Hematopoietic multipotent progenitor cell treated with erythropoietin and hydrocortisone succinate and interleukin-3 and kit ligand, for 8 days (in vitro differentiated cells): ENCODE data around the gene RASGEF1C.

ENCODE experiments used
- DNase-seq: peaks from one replicate; pipeline ENCODE4 v3.0.0-alpha.2; 2015

RASGEF1C gene

DNA sequence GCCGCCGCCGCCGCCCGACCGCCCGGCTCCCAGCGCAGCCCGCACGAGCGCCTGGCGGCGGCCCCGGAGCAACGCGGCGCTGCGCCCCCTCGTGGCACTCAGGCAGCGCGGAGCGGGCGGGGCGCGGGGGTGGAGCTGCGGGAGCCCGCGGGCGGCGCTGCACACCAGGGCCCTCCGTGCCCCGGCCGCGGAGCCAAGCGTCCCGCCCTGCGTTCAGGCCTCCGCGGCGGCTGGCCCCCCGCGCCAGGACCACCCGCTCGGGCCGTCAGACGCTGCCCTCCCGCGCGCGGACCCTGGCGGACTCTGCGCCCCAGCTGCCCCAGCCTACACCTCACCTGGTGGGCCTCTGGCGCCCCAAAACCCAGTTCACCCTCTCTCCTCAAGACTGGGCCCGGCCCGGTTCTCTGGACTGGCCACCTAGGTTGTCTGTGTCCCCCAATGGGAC lies at the start of gene RASGEF1C:
Gene RASGEF1C, minus strand, starts transcription at position 75 of the 445 bp plus-strand sequence. CDS start 71,159 bp downstream, outside the sequence.
- DNase-seq: peak; percentile 61

DNA sequence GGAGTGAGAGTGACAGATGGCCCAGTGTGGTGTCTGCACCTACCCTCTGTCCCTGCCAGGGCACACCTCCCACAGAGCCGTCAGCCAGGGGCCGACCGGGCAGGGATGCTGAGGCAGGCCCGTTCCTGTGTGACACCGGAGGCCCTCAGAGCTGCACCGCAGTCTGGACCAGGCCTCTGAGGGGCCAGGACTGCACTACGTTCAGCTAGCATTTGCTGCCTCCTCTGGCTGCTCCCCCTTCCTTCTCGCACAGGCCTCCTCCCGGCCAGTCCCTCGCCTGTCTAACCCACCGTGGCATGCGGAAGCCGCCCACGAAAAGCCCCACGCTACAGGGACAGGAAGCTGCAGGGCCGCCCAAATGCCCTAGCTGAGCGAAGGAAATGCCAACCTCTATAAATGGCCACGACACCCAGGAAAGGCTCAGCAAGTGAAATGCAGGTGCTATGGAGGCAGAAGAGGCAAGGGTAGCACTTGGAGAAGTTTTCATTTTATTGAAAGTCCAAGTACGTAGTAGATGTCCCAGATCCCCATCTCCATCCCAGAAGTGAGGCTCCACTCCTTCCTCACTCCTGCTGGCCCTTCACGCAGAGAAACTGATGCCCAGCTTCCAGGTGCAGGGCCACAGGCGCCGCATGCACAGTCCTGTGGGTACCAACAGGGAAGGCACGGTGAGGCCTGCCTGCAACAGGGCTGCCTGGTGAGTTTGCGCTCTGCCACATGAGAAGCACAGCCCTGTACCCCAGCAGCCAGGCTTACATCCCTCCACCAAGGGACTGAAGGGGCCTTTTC lies 44.2 kb upstream of the RASGEF1C start:
- DNase-seq: no peak

DNA sequence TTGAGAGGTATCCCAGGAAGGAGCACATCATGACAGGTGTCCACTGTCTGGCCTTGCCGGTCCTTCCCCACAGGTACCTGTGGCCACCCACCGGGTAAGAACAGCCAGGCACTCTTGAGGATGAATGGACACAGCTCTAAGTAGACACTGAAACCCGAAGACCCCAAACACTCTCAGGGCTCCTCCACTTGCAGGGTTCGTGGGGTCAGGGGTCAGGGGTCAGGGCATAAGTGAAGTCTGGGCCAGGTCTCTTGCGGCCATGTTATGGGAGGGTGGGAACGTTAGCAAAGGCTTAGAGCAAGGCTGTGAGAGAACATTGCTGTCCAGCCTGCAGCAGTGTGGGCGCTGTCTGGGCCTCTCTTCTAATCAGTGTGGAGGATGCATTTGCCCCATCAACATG lies 42.9 kb upstream of the RASGEF1C start:
- no peak for DNase-seq

- DNase-seq: no peak
Observed at GRCh38 chr5:180251141-180251540, 42.1 kb upstream of the RASGEF1C start.

DNA sequence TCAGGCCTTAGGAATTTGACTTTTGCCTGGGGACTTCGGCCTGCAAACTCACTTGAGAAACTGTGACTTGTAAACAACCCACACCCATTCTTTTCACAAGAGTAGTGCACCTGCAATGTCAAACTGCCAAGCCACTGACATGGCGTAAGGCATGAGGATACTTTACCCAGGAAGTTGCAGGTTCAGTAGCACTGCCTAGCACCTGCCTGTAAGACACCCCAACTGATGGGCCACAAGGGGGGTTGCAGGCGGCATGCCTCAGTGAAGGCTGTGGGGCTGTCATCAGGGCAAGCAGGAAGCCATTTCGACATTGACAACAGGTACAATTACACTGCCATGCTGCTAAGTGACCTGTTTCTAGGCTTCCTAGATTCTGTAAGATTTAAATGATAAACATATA lies 41.3 kb upstream of the RASGEF1C start:
- no peak for DNase-seq

- DNase-seq: no peak
Observed at GRCh38 chr5:180241600-180241999, 32.6 kb upstream of the RASGEF1C start.

- DNase-seq: no peak
Observed at GRCh38 chr5:180238631-180239030, 29.6 kb upstream of the RASGEF1C start.

GRCh38 chr5:180235846-180236245 lies 26.8 kb upstream of the RASGEF1C start:
- DNase-seq: no peak

DNA sequence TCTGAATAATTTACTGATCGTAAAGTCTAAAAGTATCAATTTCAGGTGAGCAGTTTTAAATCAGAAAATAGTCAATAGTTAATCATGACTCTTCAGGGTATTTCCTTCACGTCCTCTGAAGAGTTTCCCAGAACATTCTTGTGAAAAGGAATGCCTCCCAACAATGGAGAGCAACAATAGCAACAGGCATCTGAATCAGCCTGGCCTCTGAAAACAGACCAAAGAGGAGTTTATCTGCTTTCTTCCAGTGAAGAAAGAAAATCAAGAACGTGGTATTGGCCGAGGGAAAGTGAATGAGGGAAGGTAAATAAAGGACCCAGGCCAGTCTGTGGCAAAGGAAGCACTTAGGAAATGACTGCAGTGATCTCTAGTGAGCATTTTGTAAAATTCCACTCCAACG lies 26.1 kb upstream of the RASGEF1C start:
- DNase-seq: no peak

DNA sequence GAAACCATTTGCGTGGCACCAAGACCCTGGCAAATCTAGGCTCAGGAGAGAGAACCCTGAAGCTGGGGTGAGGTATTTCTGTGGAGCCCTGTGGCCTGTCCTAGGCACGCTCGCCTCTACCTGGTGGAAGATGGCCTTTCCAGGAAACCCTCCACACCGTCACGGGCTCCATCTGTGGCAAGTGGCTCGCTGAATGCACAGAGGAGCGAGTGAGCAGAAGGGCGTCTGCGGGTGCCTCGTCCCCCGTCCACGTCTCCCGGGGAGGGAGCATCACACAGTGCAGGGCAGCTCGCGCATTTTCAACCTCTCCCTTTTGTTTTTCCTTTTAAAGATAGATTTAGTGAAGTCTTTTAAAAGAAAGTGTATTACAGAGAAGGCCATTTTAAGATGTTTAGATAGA lies 25.3 kb upstream of the RASGEF1C start:
- no peak for DNase-seq

DNA sequence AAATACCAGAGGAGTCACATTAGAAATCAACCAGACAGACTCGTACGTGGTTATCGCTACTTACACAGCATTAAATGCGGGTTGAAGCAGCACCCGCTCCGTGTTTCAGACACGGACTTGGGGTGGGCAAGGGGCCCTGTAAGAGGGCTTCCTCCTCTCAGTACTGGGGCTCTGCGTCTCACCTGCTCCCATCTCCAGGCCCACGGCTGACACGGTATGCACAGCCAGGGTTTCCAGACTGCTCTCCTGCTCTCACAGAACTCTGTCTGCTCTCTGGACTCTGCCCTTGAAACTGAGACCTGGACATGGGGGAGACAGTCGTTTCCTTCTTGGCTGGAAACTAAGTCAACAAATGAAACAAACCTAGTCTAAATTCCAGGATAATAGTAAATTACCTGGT lies 24.7 kb upstream of the RASGEF1C start:
- no peak for DNase-seq

DNA sequence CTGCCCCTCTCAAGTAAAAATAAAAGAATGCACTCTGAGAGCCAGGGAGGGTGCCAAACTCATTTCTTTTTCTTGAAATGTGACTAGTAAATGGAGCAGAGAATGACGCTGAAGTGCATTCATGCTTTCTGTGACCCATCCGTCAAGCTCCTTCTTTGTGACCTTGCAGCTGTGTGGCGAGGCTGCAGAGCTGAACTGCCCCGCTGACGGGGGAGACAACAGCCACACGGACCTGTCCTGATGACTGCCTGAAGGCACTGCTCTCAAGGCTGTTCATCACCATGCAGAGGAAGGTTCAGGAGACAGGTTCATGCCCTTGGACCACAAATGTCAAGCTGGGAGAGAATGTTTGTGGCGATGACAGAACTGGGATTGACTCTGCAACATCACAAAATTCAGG lies 21.0 kb upstream of the RASGEF1C start:
- DNase-seq: no peak

DNA sequence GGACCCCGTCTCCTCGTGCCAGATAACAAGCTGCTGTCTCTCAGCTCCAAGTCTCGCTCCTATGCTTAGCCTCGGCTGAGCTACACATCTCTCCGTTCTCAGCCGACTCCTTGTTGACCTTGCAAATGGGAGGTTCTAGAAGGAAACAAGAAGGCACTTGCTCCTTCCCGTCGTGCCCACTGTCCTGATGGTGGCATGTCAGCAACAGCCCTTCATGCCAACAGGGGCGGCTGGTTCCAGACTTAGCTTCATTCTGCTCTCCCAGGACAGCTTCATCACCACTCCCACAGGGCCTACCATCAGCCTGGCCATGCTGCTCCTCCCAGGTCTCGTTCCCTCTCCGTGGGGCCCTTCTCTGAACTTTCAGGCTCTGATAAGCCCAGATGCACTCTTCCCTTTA lies 13.0 kb upstream of the RASGEF1C start:
- DNase-seq: no peak

- DNase-seq: no peak
Observed at GRCh38 chr5:180217797-180218196, 8.8 kb upstream of the RASGEF1C start.

DNA sequence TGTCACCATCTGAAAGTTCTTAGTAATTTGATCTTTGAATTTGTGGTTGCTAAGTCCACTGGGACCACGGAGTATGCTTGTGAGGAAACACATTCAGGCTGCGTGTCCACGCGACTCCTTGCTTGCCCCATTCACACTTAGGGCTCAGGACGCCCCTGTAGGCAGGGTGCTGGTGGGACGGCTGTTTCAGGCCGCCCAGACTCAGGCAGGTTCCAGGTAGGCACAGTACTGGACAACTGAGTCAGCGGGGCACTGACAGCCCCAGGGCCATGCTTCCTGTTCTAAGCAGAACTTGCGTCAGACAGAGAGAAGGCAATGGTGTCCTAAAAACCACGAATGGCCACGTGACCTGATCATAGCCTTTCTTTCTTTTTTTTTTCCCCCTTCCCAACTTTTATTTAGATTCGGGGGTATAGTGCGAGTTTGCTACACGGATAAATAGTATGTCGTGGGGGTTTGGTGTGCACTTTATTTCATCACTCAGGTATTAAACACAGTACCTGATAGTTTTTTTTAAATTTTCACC lies 7.7 kb upstream of the RASGEF1C start:
- no peak for DNase-seq

DNA sequence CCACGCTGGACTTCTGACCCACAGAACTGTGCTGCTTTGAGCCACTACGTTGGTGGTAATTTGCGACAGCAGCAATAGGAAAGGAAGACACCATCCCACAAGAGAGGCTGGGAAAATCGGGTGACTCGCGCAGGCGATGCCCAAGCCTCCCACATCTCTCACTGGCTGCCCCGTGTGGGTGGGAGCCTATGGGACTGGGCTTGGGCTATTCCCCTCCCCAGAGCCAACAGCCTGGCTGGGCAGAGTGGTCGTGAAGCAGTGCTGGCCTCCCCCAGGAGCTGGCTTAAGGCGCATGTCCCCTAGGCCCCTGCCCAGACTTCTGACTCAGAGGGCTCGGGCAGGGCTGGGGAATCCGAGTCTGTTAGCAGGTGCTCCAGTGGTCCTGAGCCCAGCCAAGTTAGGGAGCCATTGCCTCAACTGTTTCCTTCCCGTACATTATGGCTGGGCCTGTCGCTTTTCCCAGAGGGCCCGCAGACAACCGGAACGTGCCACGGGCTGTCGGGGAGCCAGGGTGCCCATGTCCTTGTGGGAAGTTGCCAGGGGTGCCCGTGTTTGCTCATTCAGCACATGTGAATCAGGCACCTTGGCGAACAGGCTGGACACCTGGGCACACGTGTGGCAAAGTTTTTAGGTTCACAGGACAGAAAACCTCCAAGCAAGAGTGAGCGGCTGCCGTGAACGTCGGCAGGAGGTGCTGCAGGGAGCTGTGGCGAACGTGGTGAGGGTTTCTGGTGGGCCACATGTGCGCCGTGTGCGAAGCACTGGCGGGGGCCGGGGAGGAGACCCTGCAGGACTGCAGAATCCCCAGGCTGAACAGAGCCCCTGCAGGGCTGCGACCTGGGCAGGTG lies 7.0 kb upstream of the RASGEF1C start:
- DNase-seq: no peak

GRCh38 chr5:180214870-180215770 lies 6.1 kb upstream of the RASGEF1C start:
- DNase-seq: no peak

DNA sequence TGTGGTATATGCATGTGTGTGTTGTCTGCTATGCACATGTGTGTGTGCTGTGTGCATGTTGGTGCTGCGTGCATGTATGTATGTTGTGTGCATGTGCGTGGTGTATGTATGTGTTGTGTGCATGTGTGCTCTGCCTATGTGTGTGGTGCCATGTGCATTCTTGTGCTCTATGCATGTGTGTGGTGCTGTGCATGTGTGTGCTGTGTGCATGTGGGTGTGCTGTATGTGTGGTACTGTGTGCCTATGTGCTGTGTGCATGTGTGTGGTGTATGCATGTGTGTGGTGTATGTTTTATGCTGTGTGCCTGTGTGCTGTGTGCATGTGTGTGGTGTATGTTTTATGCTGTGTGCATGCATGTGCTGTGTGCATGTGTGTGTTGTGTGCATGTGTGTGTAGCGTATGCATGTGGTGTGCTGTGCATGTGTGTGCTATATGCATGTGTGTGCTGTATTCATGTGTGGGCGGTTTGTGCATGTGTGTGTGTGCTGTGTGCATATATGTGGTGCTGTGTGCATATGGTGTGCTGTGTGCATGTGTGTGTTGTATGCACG lies 4.7 kb upstream of the RASGEF1C start:
- no peak for DNase-seq

DNA sequence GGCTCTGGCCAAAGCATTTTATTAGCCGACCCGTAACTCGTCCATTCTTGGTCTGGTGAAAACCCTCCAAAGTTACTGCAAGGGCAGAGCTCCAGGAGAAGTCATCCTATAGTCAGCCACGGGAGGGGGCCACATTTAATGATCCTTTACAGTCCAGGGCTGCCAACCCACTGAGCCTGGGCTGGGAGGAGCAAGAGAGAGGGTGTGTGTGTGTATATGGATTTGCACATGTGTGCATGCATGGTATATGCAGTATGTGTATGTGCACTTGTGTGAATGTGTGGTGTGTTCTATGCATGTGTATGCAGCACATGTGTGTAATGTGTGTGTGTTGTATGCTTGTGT lies 4.2 kb upstream of the RASGEF1C start:
- DNase-seq: no peak

DNA sequence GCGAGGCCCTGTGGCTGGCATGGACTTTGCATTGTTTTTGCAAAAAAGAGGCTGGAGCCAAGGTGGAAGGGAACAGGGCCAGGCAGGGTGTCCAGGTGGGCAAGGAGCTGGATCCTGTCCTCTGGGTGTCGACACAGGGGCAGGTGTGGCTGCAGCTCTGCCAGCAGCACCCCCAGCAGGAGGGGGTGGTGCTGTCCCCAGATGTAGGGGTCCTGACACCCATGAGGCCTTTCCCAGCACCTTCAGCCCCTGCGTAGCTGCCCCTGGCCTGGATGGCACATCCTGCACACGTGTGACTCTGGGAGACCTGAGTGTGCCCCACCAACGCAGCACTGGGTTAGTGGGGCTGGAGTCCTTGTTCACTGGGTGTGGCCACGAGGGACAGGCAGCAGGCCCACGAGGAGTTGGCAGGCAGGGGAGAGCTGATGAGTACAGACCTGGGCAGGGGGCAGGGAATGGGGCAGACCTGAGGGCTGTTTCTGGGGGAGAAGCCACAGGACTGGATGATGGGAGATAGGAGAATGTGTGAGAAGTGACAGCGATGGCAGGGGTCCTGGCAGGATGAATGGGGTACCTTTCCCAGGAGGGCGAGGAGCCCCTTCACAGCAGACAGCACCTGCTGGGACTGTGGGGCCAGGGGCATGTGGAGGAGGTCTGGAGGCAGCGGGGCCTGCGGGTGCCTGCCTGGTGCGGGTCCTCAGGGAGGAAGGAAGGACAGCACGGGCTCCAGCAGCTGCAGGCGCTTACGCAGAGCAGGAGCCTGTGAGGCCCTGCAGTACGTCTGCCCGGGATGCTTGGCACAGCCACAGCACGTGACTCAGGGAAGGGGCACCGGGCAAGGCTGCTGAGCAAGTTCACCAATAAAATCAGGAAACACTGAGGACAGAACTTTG lies 3.6 kb upstream of the RASGEF1C start:
- DNase-seq: no peak

- DNase-seq: no peak
Observed at GRCh38 chr5:180211761-180212035, 2.7 kb upstream of the RASGEF1C start.
